GM12878 (cell line): ENCODE data around the gene BBC3. TPM values are rescaled to one million over a fixed set of nuclear protein-coding genes. Genes with fewer than 3 reads are reported as not detected.

ENCODE experiments used
- BRCA1 ChIP-seq: IDR thresholded peaks from 2 replicates; pipeline ENCODE4 v1.6.1; 2011; ENCODE audit warnings: low read depth, low read length, improper control_type of control experiment
- CUX1 ChIP-seq: IDR thresholded peaks from 2 replicates; pipeline ENCODE4 v1.6.1; 2012; ENCODE audit warnings: improper control_type of control experiment, low read depth, low read length; ENCODE audit not compliant: insufficient replicate concordance
- HDAC6 ChIP-seq: fragments of 200-600 bp; sonication (generic); IDR thresholded peaks from one replicate; pipeline ENCODE4 v1.8.0; 2017; ENCODE audit warnings: antibody characterized with exemption; ENCODE audit not compliant: unreplicated experiment
- MEF2B ChIP-seq: fragments of 450-650 bp; IDR thresholded peaks from 2 replicates; pipeline ENCODE4 v1.6.1; 2018; ENCODE audit warnings: mild to moderate bottlenecking, moderate library complexity; ENCODE audit not compliant: partially characterized antibody, poor library complexity, severe bottlenecking
- MYC ChIP-seq: IDR thresholded peaks from 2 replicates; pipeline ENCODE4 v1.6.1; 2011; ENCODE audit warnings: mild to moderate bottlenecking, low read length, moderate library complexity, inconsistent platforms; ENCODE audit not compliant: insufficient read depth, insufficient replicate concordance, insufficient read length, severe bottlenecking
- NFYB ChIP-seq: IDR thresholded peaks from 2 replicates; pipeline ENCODE4 v1.6.1; 2011; ENCODE audit warnings: low read depth, mild to moderate bottlenecking, low read length, improper control_type of control experiment, moderate library complexity; ENCODE audit not compliant: insufficient read depth
- ZSCAN29 ChIP-seq: fragments of 450-650 bp; IDR thresholded peaks from 2 replicates; pipeline ENCODE4 v1.6.1; 2017; ENCODE audit warnings: mild to moderate bottlenecking, moderate library complexity
- polyA plus RNA-seq, 11 experiments: library from polyadenylated mRNA; depleted of rRNA in 4 of 11; unstranded in 6 of 11; stranded (reverse) in 5 of 11; fragments of >200 nt; fragmentation: Nextera tagmentation in 4 of 11; fragmentation: Illumina TruSeq in 1 of 11; extraction: Ambion mirVana in 4 of 11; extraction: Trizol in 1 of 11; gene quantifications; 1 replicate in 1 of 11; 2 replicates in 10 of 11; pipeline versions ENCODE4 v1.2.1 to v1.2.3, GENCODE V29; 2011 to 2016; ENCODE audit warnings: inconsistent platforms in 2 of 11, missing spikeins in 2 of 11, low read depth in 1 of 11
- total RNA-seq, 4 experiments: library from RNA; depleted of rRNA in 3 of 4; stranded (reverse); fragments of >200 nt in 3 of 4; fragmentation: Illumina TruSeq in 1 of 4; extraction: Trizol in 1 of 4; gene quantifications; 2 replicates each; pipeline versions ENCODE4 v1.2.1 to v1.2.3, GENCODE V29; 2013 to 2021
- TF ChIP-seq, protein P1 (sequence below): IDR thresholded peaks from 2 replicates; pipeline ENCODE4 v1.6.1; 2012; ENCODE audit warnings: mild to moderate bottlenecking, low read depth, low read length
- TF ChIP-seq, protein P2 (sequence below): fragments of 450-650 bp; formaldehyde crosslinking; IDR thresholded peaks from 2 replicates; pipeline ENCODE4 v1.5.0; 2022; ENCODE audit warnings: mild to moderate bottlenecking, missing genetic modification characterization
- TF ChIP-seq, protein P3 (sequence below), 3 experiments: IDR thresholded peaks in 2 of 3; conservative IDR thresholded peaks in 1 of 3; 2 replicates each; pipeline ENCODE4 v1.5.1; 2011; ENCODE audit warnings: low read depth in 3 of 3, low read length in 3 of 3, mild to moderate bottlenecking in 3 of 3, control low read depth in 2 of 3, moderate library complexity in 2 of 3, inconsistent platforms in 1 of 3, mixed read lengths in 1 of 3; ENCODE audit not compliant: control insufficient read depth in 2 of 3, insufficient read depth in 1 of 3; ENCODE audit errors: extremely low read depth in 1 of 3
- TF ChIP-seq, protein P4 (sequence below): IDR thresholded peaks from 2 replicates; pipeline ENCODE4 v1.6.1; 2011; ENCODE audit warnings: low read depth, low read length, improper control_type of control experiment, borderline replicate concordance

The BBC3 gene
- total and polyA plus RNA-seq, 10 of the 15 experiments (the other 5 are each of a cell fraction or from before 2014, with no cell fraction given), result 0.10 to 17.9 (median 7.5) TPM

DNA sequence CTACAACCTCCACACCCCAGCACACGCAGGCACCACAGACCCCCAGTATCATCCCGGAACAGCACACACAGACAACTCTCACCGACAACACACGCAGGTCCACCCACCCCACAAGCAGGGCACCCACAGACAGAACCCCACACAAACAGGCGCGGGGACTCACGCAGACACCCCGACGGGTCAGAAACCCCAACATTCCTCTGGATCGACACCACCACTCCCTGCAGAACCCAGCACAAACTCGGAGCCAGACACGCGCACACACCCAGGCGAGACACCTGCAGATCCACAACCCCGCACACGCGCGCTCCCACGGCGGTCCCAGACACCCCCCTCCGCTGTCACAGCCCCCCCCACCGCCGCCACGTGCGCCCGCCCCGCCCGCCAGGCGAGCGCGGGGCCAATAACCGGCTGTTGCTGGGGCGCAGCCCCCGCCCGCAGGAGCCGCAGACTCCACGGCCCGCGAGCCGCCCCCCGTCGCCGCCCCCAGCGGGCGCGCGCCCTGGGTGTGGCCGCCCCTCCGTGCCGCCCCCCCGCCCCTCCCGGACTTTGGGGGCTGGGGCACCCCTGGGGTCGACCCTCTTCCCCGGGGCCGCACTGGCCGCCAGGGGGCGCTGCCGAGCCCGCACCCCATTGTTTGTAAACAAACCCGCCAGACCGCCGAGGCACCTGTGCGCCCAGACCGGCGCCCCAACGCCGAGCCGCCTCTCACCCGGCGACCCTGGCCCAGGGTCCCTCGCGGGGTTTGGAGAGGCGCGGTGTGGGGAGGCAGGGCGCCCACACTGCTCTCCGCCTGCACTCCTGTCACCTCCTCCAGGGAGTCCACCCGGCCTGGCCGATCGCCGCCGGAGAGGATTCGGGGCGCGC is 712 bp downstream of the BBC3 start (continued):
- TF ChIP-seq, protein P1, sequence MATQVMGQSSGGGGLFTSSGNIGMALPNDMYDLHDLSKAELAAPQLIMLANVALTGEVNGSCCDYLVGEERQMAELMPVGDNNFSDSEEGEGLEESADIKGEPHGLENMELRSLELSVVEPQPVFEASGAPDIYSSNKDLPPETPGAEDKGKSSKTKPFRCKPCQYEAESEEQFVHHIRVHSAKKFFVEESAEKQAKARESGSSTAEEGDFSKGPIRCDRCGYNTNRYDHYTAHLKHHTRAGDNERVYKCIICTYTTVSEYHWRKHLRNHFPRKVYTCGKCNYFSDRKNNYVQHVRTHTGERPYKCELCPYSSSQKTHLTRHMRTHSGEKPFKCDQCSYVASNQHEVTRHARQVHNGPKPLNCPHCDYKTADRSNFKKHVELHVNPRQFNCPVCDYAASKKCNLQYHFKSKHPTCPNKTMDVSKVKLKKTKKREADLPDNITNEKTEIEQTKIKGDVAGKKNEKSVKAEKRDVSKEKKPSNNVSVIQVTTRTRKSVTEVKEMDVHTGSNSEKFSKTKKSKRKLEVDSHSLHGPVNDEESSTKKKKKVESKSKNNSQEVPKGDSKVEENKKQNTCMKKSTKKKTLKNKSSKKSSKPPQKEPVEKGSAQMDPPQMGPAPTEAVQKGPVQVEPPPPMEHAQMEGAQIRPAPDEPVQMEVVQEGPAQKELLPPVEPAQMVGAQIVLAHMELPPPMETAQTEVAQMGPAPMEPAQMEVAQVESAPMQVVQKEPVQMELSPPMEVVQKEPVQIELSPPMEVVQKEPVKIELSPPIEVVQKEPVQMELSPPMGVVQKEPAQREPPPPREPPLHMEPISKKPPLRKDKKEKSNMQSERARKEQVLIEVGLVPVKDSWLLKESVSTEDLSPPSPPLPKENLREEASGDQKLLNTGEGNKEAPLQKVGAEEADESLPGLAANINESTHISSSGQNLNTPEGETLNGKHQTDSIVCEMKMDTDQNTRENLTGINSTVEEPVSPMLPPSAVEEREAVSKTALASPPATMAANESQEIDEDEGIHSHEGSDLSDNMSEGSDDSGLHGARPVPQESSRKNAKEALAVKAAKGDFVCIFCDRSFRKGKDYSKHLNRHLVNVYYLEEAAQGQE, result no peak
- no peak for TF ChIP-seq CUX1
- TF ChIP-seq, protein P2, sequence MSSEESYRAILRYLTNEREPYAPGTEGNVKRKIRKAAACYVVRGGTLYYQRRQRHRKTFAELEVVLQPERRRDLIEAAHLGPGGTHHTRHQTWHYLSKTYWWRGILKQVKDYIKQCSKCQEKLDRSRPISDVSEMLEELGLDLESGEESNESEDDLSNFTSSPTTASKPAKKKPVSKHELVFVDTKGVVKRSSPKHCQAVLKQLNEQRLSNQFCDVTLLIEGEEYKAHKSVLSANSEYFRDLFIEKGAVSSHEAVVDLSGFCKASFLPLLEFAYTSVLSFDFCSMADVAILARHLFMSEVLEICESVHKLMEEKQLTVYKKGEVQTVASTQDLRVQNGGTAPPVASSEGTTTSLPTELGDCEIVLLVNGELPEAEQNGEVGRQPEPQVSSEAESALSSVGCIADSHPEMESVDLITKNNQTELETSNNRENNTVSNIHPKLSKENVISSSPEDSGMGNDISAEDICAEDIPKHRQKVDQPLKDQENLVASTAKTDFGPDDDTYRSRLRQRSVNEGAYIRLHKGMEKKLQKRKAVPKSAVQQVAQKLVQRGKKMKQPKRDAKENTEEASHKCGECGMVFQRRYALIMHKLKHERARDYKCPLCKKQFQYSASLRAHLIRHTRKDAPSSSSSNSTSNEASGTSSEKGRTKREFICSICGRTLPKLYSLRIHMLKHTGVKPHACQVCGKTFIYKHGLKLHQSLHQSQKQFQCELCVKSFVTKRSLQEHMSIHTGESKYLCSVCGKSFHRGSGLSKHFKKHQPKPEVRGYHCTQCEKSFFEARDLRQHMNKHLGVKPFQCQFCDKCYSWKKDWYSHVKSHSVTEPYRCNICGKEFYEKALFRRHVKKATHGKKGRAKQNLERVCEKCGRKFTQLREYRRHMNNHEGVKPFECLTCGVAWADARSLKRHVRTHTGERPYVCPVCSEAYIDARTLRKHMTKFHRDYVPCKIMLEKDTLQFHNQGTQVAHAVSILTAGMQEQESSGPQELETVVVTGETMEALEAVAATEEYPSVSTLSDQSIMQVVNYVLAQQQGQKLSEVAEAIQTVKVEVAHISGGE (CRISPR knock-in tag), result no peak
- no peak for TF ChIP-seq HDAC6
- TF ChIP-seq MYC, result no peak
- TF ChIP-seq, protein P3, sequence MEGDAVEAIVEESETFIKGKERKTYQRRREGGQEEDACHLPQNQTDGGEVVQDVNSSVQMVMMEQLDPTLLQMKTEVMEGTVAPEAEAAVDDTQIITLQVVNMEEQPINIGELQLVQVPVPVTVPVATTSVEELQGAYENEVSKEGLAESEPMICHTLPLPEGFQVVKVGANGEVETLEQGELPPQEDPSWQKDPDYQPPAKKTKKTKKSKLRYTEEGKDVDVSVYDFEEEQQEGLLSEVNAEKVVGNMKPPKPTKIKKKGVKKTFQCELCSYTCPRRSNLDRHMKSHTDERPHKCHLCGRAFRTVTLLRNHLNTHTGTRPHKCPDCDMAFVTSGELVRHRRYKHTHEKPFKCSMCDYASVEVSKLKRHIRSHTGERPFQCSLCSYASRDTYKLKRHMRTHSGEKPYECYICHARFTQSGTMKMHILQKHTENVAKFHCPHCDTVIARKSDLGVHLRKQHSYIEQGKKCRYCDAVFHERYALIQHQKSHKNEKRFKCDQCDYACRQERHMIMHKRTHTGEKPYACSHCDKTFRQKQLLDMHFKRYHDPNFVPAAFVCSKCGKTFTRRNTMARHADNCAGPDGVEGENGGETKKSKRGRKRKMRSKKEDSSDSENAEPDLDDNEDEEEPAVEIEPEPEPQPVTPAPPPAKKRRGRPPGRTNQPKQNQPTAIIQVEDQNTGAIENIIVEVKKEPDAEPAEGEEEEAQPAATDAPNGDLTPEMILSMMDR (IDR thresholded peaks at IDR 0.05 in 2 of 3, conservative IDR thresholded peaks at IDR 0.05 in 1 of 3; ENCODE audit: control insufficient read depth in 2 of 3, extremely low read depth in 1 of 3, insufficient read depth in 1 of 3, low read depth in 3 of 3, low read length in 3 of 3), result peak; percentile 70 to 88 (median 76)
- no peak for TF ChIP-seq MEF2B
- TF ChIP-seq ZSCAN29, result 0 out of 2 replicates have a peak, but pooled peaks have one; percentile 13
- TF ChIP-seq, protein P4, sequence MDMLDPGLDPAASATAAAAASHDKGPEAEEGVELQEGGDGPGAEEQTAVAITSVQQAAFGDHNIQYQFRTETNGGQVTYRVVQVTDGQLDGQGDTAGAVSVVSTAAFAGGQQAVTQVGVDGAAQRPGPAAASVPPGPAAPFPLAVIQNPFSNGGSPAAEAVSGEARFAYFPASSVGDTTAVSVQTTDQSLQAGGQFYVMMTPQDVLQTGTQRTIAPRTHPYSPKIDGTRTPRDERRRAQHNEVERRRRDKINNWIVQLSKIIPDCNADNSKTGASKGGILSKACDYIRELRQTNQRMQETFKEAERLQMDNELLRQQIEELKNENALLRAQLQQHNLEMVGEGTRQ, result no peak
- 0 out of 2 replicates have a peak, but pooled peaks have one; percentile 31 for TF ChIP-seq NFYB
- TF ChIP-seq BRCA1, result no peak
